Stimulated activated CD4-positive, alpha-beta T cell treated with anti-CD3 and anti-CD28 coated beads, Interleukin-1b, Interleukin-23, amount 100 ng/mL, for 4 hours (primary cell): ENCODE measurements around the gene RCBTB2.
A peak's percentile ranks its signal among the peaks of the same experiment; 100 is the strongest.

Experiments
- DNase-seq, 2 donors: peaks; one replicate each; pipeline ENCODE4 v3.0.0-alpha.2; 2020; ENCODE audit warnings: low read depth in 2 of 2

The RCBTB2 gene

DNA sequence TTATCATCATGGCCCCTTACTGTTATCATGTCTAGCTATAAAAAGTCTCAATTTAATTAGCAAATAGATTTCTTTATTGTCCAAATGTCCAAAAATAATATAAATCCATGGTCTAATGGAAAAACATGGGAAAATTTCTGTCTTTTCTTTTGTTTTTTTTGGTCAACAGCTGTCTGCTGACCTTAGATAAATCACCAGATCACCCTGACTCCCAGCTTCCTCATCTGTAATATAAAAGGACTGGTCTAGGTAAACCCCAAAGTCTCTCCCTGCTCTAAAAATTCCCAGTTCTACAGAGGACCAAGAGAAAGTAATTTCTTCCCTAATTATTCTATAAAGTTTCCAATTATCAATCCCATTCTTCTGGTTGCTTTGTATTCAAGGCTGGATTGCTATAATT lies 30.7 kb upstream of the RCBTB2 start:
- DNase-seq, result no peak

DNA sequence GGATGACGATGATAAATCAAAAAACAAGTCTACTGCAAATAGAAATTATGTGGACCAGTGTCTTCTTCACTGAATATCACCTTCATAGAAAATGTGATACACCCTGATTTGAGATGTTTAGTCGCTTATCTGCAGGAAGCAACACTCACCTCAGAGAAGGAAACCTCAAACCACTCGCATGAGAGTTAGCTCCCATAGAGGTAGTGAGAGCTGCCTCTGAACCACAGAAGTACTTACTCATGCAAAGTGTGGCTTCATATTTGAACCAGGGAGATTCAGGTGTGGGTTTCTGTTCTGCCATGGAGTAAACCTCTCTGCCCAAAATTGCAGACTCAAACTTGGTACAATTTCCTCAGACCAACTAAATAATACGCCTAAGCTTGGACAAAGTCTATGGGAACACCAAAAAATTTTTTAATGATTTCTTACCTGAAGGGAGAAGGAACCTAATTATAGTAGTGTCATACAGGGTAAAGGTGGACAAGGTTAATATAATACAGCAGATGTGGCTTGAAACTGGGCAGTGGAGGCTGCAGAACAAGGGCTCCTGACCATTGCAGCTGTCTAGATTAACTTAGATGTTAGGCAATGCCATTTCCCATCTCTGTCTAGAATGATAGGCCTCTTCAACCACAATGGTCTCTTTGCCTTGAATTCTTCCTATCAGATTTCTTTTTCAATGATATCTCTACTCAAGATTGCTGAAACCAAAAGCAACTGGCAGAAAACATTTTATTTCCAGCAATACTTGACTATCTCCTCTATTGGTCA lies 29.6 kb upstream of the RCBTB2 start:
- DNase-seq, result peak in 1 of 2 donors; percentile 57

GRCh38 chr13:48561466-48562235 lies 28.8 kb upstream of the RCBTB2 start:
- DNase-seq, result no peak

- DNase-seq, result no peak
Measured at GRCh38 chr13:48560657-48561337, 27.9 kb upstream of the RCBTB2 start.

DNA sequence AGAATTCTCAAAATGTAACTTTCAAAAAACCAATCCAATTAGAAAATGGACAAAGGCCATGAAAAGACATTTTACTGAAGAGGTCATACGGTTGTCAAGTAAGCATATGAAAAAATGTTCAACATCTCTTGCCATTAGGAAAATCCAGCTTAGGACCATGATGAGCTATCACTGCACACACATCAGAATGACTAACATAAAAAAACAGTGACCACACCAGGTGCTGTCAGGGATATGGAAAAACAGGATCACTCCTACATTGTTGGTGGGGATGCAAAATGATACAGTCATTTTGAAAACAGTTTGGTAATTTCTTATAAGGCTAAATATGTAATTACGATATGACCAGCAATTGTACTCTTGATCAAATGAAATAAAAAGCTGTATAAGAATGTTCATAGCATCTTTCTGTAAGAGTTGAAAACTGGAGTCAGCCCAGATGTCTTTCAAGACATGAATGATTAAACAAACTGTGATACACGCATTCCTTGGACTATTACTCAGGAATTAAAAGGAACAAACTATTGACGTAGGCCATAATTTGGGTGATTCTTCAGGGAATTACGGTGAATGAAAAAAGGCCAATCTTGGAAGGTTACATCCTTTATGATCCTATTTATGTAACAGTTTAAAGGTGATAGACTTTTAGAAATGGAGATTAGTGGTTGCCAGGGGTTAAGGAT lies 26.9 kb upstream of the RCBTB2 start:
- no peak for DNase-seq

GRCh38 chr13:48556817-48557216 lies 23.9 kb upstream of the RCBTB2 start:
- no peak for DNase-seq

DNA sequence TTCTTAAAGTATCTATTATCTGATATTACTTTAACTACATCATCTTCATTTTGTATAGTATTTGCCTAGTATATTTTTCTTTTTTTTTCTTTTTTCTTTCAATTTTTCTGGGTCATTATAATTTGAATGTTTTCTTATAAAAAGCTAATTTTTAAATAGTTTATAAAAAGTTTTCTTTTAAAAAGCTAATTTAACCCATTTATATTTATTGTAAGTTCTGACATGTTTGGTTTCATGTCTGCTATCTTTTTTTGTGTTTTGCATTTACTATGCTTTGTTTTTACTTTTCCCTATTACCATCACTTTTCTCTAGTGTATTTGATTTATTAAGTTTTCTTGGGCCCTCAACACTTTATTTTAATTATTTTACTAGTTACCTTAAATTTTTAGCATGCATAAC lies 22.6 kb upstream of the RCBTB2 start:
- no peak for DNase-seq

GRCh38 chr13:48551329-48551728 lies 18.4 kb upstream of the RCBTB2 start:
- DNase-seq, result no peak

- DNase-seq, result no peak
Measured at GRCh38 chr13:48549658-48550057, 16.8 kb upstream of the RCBTB2 start.

DNA sequence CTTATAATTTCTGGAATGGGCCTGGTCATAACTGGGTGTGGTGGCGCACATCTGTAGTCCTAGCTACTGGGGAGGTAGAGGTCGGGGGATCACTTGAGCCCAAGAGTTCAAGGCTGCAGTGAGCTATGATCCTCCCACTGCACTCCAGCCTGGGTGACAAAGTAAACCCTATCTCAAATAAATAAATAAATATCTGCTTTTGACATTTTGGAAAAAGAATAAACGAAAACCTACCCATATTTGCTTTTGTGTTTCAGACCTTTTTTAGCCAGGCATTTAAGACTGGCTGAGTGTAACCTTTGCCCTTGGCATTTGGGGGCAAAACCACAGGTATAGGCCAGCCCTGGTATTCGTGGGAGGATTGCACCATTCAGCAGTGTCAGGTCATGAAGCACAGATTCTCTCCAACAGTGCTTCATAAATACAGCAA lies 14.8 kb upstream of the RCBTB2 start:
- DNase-seq, result no peak

DNA sequence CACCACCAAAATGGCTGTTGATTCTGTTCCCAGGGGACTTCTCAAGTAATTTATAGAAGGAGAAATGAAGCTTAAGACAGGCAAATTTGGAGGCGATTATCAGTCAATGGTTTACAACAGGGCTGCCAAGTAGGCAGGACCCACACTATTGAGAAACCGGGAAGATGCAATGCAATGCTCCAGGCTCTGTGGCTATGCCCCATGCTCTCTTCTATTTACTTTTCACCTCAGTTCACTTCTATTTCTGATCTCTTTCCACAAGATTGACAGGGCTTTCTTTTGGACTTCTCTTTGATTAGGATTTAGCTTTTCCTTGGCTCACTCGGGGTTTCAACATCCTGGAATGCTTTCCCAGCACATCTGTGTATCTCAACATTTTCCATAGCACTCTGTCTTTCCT lies 12.7 kb upstream of the RCBTB2 start:
- no peak for DNase-seq

DNA sequence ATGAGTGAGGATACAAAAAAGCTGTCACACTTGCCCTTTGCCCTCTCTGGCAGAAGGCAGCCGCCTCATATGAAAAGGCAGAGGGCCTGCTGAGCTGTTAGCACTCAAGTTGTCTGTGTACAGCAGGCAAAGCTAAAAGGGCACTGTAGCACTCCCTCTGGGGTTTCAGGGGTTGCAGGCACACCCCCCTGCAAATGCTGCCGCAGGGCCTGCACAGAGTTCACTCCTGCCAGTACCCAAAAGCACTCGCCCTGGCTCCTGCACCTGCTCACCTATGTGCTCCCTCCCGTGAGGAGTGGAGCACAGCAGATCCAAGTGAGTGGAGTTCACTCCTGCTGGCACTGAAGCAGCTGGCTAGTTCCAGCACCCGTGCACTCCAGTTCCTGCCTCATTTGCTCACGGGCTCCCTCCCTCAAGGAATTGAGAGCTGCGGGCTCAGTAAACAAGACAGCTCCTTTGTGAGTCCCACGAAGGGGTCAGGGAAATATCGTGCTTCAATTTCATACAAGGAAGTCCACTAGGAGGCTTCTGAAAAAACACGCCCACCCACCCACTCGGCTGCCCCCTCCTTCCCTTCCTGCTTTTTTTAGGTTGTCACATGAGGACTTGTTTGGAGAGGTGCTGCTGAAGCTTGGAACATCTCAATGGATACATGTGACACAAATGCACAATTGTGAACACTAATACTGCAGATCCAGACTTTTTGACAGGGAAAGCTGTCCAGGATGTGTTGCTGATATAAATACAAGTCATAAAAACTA lies 9.9 kb upstream of the RCBTB2 start:
- no peak for DNase-seq

GRCh38 chr13:48542138-48542537 lies 9.3 kb upstream of the RCBTB2 start:
- DNase-seq, result no peak

DNA sequence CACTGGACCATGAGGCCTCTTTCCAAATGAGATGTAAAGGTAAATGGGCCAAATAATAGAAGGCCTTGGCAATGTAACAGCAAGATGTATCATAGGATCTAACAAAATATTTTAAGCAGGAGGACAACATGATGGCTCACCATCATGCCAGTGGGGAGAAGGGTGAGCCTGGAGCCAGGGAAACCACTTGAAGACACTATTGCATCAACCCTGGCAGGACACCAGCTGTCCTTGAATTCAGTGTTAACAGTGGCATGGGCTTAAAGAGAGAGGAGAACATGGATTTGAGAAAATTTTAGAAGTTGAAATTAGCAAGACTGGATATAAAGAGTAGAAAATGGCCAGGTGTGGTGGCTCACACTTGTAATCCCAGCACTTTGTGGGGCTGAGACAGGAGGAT lies 6.7 kb upstream of the RCBTB2 start:
- no peak for DNase-seq

DNA sequence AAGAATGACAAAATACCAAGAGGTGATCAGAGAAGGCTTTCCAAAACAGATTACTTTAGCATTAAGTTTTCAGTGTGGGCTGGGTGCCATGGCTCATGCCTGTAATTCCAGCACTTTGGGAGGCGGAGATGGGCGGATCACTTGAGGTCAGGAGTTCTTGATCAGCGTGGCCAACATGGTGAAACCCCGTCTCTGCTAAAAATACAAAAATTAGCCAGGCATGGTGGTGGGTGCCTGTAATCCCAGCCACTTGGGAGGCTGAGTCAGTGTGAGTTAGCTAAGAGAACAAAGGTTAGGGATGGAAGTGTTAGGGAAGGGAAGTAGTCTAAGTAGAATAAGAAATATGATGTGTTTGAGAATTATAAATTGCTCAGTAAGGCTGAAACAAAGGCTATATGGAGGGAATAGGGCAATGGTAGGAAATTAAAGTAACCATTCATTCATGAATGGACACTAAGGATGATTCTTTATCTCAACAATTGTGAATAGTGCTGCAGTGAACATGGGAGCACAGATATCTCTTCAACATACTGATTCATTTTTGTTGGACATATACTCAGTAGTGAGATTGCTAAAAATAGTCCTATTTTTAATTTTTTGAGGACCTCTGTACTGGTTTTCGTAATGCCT lies 3.9 kb upstream of the RCBTB2 start:
- DNase-seq, result no peak

DNA sequence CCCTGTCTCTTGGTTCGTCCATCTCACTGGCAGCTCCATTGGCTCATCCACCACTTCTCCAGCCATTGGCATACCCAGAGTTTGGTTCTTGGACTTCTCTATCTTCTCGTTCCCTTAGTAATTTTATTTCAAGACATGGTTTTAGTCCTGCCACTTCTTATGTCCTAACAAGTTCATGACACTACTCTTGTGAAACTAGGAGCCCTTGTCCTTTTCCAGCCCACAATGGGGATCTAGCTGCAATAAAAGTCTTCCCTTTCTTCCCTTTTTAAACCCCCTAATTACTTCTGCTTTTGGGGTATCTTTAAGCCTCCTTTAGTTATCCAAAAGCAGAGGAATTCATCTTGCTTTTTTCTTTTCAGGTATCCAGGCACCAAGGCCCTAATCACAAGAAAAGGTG lies 2.9 kb upstream of the RCBTB2 start:
- DNase-seq, result no peak

DNA sequence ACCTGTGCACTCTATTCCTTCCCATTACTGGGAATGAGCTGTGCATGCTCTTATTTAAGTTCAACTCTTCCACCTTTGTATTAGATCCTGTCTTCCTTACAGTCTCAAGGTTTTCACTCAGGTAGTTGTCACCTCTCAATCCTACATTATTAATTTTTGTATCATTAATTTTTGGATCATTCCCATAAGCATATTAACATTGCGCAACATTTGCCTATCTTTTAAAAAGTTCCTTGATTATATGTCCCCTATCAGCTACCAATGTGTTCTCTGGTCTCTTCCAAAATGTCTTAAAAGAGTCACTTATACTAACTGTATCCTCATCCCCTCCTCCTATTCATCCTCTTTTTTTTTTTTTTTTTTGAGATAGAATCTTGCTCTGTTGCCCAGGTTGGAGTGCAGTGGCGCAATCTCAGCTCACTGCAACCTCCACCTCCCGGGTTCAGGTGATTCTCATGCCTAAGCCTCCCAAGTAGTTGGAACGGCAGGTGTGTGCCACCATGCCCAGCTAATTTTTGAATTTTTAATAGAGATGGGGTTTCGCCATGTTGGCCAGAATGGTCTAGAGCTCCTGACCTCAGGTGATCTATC lies 2.1 kb upstream of the RCBTB2 start:
- no peak for DNase-seq

- DNase-seq, result no peak
Measured at GRCh38 chr13:48533961-48534600, 1.2 kb upstream of the RCBTB2 start.

- DNase-seq, result no peak
Measured at GRCh38 chr13:48532256-48532505, 699 bp downstream of the RCBTB2 start.
